Measurements from ENCODE around the gene TAF15. TPM values are rescaled to one million over a fixed set of nuclear protein-coding genes. Genes with fewer than 3 reads are reported as not detected.

TAF15 gene
- total RNA-seq, 1 experiment from 2014 or later = 32.4 TPM

- H2AFZ ChIP-seq (ENCODE audit: low read length) = no peak overlapping the region
- no peaks in the 10 kb centered on the region for H3K9me3 ChIP-seq (ENCODE audit: low read length)
- no peaks in the 10 kb centered on the region for H4K20me1 ChIP-seq (ENCODE audit: low read length)
- BruUV-seq (replicated peaks) = no TSS peak
- TF ChIP-seq EZH2phosphoT487 (IDR thresholded peaks at IDR 0.05; ENCODE audit: borderline replicate concordance, low read length) (no peak), CTCF (conservative IDR thresholded peaks at IDR 0.05; ENCODE audit: low read depth, low read length) (no peak), EZH2 (IDR thresholded peaks at IDR 0.05; ENCODE audit: low read length, unreplicated experiment) (no peak)
- ATAC-seq (no peak), DNase-seq (no peak)
- POLR2A ChIA-PET (ENCODE audit: unreplicated experiment) = no interaction called here
- H3K9ac ChIP-seq (ENCODE audit: low read length) = no peak overlapping the region
- no peaks in the 10 kb centered on the region for H3K4me1 ChIP-seq (ENCODE audit: insufficient read depth, low read length)
- H3F3A ChIP-seq (ENCODE audit: low read length, unreplicated experiment) = no peaks in the 10 kb centered on the region
- H3K27me3 ChIP-seq (ENCODE audit: low read length) = no peaks in the 10 kb centered on the region
- no peaks in the 10 kb centered on the region for H3K36me3 ChIP-seq (ENCODE audit: low read depth, low read length)
- CTCF ChIA-PET = no interaction called here
- no peak overlapping the region for H3K27ac ChIP-seq (ENCODE audit: low read length)
- no peaks in the 10 kb centered on the region for H3K9me2 ChIP-seq (replicated peaks; ENCODE audit: low read length)
- H3K79me2 ChIP-seq (ENCODE audit: low read length) = no peaks in the 10 kb centered on the region
- no peak overlapping the region for H3K4me2 ChIP-seq (ENCODE audit: low read length)
- H3K4me3 ChIP-seq (ENCODE audit: low read length) = no peak overlapping the region
- intact Hi-C loops (cut with micrococcal nuclease) = no loop called here
Measured at GRCh38 chr17:35889818-35890773, 80.8 kb downstream of the TAF15 start.

- ChIA-PET POLR2A (ENCODE audit: unreplicated experiment) (no interaction called here), CTCF (no interaction called here)
- H3K9ac ChIP-seq (ENCODE audit: low read length) = no peak overlapping the region
- no peak overlapping the region for H3K27ac ChIP-seq (ENCODE audit: low read length)
- DNase-seq = no peak
- H3K4me3 ChIP-seq (ENCODE audit: low read length) = no peak overlapping the region
- TF ChIP-seq EZH2phosphoT487 (IDR thresholded peaks at IDR 0.05; ENCODE audit: borderline replicate concordance, low read length) (no peak), CTCF (conservative IDR thresholded peaks at IDR 0.05; ENCODE audit: low read depth, low read length) (no peak), EZH2 (IDR thresholded peaks at IDR 0.05; ENCODE audit: low read length, unreplicated experiment) (no peak)
- H3K36me3 ChIP-seq (ENCODE audit: low read depth, low read length) = no peaks in the 10 kb centered on the region
- no peak overlapping the region for H2AFZ ChIP-seq (ENCODE audit: low read length)
- ATAC-seq = no peak
- H3K4me1 ChIP-seq (ENCODE audit: insufficient read depth, low read length) = no peaks in the 10 kb centered on the region
- intact Hi-C loops (cut with micrococcal nuclease) = no loop called here
- H3F3A ChIP-seq (ENCODE audit: low read length, unreplicated experiment) = no peaks in the 10 kb centered on the region
- no TSS peak for BruUV-seq (replicated peaks)
- no peaks in the 10 kb centered on the region for H4K20me1 ChIP-seq (ENCODE audit: low read length)
- no peaks in the 10 kb centered on the region for H3K9me2 ChIP-seq (replicated peaks; ENCODE audit: low read length)
- no peaks in the 10 kb centered on the region for H3K27me3 ChIP-seq (ENCODE audit: low read length)
- no peaks in the 10 kb centered on the region for H3K9me3 ChIP-seq (ENCODE audit: low read length)
- no peak overlapping the region for H3K4me2 ChIP-seq (ENCODE audit: low read length)
- no peaks in the 10 kb centered on the region for H3K79me2 ChIP-seq (ENCODE audit: low read length)
Measured at GRCh38 chr17:35890774-35891155, 81.5 kb downstream of the TAF15 start.

GRCh38 chr17:35891269-35891668, 82.0 kb downstream of the TAF15 start:
- no peaks in the 10 kb centered on the region for H3K36me3 ChIP-seq (ENCODE audit: low read depth, low read length)
- H3K9ac ChIP-seq (ENCODE audit: low read length) = no peak overlapping the region
- TF ChIP-seq CTCF (conservative IDR thresholded peaks at IDR 0.05; ENCODE audit: low read depth, low read length) = no peak
- no peak for TF ChIP-seq EZH2 (IDR thresholded peaks at IDR 0.05; ENCODE audit: low read length, unreplicated experiment)
- TF ChIP-seq EZH2phosphoT487 (IDR thresholded peaks at IDR 0.05; ENCODE audit: borderline replicate concordance, low read length) = no peak
- BruUV-seq (replicated peaks) = no TSS peak
- H3K27me3 ChIP-seq (ENCODE audit: low read length) = no peaks in the 10 kb centered on the region
- ChIA-PET CTCF (no interaction called here), POLR2A (ENCODE audit: unreplicated experiment) (no interaction called here)
- no peak overlapping the region for H3K4me3 ChIP-seq (ENCODE audit: low read length)
- H3K4me1 ChIP-seq (ENCODE audit: insufficient read depth, low read length) = no peaks in the 10 kb centered on the region
- no peaks in the 10 kb centered on the region for H3K9me3 ChIP-seq (ENCODE audit: low read length)
- H3K79me2 ChIP-seq (ENCODE audit: low read length) = no peaks in the 10 kb centered on the region
- H3K9me2 ChIP-seq (replicated peaks; ENCODE audit: low read length) = no peaks in the 10 kb centered on the region
- DNase-seq = no peak
- no peak for ATAC-seq
- H4K20me1 ChIP-seq (ENCODE audit: low read length) = no peaks in the 10 kb centered on the region
- intact Hi-C loops (cut with micrococcal nuclease) = no loop called here
- H3K4me2 ChIP-seq (ENCODE audit: low read length) = no peak overlapping the region
- H2AFZ ChIP-seq (ENCODE audit: low read length) = no peak overlapping the region
- no peak overlapping the region for H3K27ac ChIP-seq (ENCODE audit: low read length)
- no peaks in the 10 kb centered on the region for H3F3A ChIP-seq (ENCODE audit: low read length, unreplicated experiment)
